ENCODE results near the gene ICAM5. TPM values are rescaled to one million over a fixed set of nuclear protein-coding genes. Genes with fewer than 3 reads are reported as not detected.

ICAM5 gene
- total and polyA plus RNA-seq, 9 of the 15 experiments (the other 6 are each of a cell fraction or from before 2014, with no cell fraction given): 0.10 to 114 (median 13.7) TPM

DNA sequence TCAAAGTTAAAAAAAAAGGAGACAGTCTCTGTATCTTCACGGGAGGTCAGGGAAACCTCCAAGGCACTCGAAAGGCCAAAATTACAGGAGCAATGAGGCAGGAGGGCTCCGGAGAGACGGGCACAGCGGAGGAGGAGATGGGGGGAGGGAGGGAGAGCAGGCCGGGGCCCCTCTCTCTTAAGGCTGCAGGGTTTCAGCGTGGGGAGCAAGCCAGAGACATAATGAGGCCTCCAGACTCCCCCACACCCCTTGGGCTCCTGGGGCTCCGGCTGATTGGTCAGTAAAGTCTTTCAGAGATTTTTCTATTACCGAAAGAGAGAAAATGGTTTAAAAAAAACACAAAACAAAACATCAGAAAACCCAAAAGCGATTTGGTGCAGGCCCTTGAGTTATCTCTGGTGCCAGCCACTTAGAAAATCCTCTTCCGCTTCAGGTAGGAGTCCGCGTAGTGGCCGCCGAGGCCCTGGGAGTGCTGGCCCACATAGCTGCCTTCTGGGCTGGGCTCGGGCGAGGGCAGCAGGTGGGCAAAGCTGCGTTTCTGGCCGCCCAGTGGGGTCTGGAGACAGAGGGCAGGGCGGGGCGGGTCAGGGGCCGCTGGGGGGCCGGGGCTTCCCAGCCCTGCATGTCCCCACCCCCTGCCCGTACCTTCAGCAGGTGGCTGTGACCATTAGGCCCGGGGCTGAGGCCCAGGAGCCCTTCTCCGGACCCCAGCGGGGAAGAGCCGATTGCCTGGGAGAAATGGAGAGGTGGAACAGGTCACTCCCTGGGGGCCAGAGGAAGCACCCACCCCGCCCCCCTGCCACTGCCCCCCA, 27.5 kb downstream of the ICAM5 start:
- POLR2A ChIA-PET: interaction anchor here (0.6 to 3.3 kb wide), 5 partner anchors 8 to 47 kb away, joined by 3 to 19 read pairs (median 7); partner anchors contain the start of genes ICAM1 and RAVER1
- in situ Hi-C loops (cut with MboI): no loop called here
- WGBS (ENCODE audit: insufficient coverage, low coverage, missing lambda C conversion rate): 80% methylated on average over 16 of the region's 29 CpGs
- peaks cover 73% of the 10 kb centered on the region; the same call in 2 of the 3 replicates for H3K36me3 ChIP-seq (ENCODE audit: control insufficient read depth, insufficient read depth, low read length)
- TF ChIP-seq ZBTB7A (IDR thresholded peaks at IDR 0.05; ENCODE audit: borderline replicate concordance, control insufficient read depth, low read depth, low read length) (peak; percentile 19; the same call in 1 of the 2 replicates), ZBED1 (IDR thresholded peaks at IDR 0.05) (no peak), EZH2 (IDR thresholded peaks at IDR 0.05; ENCODE audit: borderline replicate concordance, low read depth, low read length) (no peak)
- TF ChIP-seq, protein P1, sequence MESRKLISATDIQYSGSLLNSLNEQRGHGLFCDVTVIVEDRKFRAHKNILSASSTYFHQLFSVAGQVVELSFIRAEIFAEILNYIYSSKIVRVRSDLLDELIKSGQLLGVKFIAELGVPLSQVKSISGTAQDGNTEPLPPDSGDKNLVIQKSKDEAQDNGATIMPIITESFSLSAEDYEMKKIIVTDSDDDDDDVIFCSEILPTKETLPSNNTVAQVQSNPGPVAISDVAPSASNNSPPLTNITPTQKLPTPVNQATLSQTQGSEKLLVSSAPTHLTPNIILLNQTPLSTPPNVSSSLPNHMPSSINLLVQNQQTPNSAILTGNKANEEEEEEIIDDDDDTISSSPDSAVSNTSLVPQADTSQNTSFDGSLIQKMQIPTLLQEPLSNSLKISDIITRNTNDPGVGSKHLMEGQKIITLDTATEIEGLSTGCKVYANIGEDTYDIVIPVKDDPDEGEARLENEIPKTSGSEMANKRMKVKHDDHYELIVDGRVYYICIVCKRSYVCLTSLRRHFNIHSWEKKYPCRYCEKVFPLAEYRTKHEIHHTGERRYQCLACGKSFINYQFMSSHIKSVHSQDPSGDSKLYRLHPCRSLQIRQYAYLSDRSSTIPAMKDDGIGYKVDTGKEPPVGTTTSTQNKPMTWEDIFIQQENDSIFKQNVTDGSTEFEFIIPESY (CRISPR knock-in tag; IDR thresholded peaks at IDR 0.05): 0 out of 2 replicates have a peak, but pooled peaks have one; percentile 32
- no peaks in the 10 kb centered on the region for H3K27me3 ChIP-seq (ENCODE audit: control insufficient read depth in 2 of 2, insufficient read depth in 2 of 2, low read length in 2 of 2)
- ATAC-seq: no peak
- H3K4me1 ChIP-seq (replicated peaks in 1 of 2; ENCODE audit: control insufficient read depth in 2 of 2, insufficient read depth in 2 of 2, low read length in 2 of 2): peaks cover 16 to 56% of the 10 kb centered on the region in 2 experiments
- BruUV-seq (replicated peaks): no TSS peak
- H3K9me3 ChIP-seq (replicated peaks; ENCODE audit: control insufficient read depth, insufficient read depth, low read depth, low read length): no peaks in the 10 kb centered on the region
- 0 out of 2 replicates have a peak, but pooled peaks cover 8% of the 10 kb centered on the region for H4K20me1 ChIP-seq (replicated peaks; ENCODE audit: control insufficient read depth, insufficient read depth, low read length)
- DNase-seq (ENCODE audit: extremely low read depth in 1 of 4, low spot score in 3 of 4): no peak
- no peak overlapping the region for H3K4me3 ChIP-seq
- H2AFZ ChIP-seq (ENCODE audit: low read depth, low read length): no peak overlapping the region
- no peak overlapping the region for H3K27ac ChIP-seq (ENCODE audit: extremely low read depth, low read depth, low read length)
- peak overlapping the region in 1 of 2 experiments; percentile 96; a peak in 1 of 4 replicates for H3K9ac ChIP-seq (ENCODE audit: insufficient read depth in 1 of 2, low read depth in 2 of 2, low read length in 2 of 2)
- CTCF ChIA-PET (ENCODE audit: low intra/inter-chr PET ratio): no interaction called here
- no peak for FAIRE-seq
- H3K79me2 ChIP-seq (ENCODE audit: control insufficient read depth, insufficient read depth, low read length): peaks cover 23% of the 10 kb centered on the region
- no peak overlapping the region for H3K4me2 ChIP-seq (ENCODE audit: insufficient read depth, low read length)
- H3K9me1 ChIP-seq (ENCODE audit: control insufficient read depth, insufficient read depth, low read length): no peaks in the 10 kb centered on the region
- intact Hi-C loops (cut with micrococcal nuclease): no loop called here

Data from K562 (cell line).